K562 (cell line): ENCODE measurements around the gene TCAP. TPM values are rescaled to one million over a fixed set of nuclear protein-coding genes. Genes with fewer than 3 reads are reported as not detected.

Experiments used
- BHLHE40 ChIP-seq: IDR thresholded peaks from 2 replicates; pipeline ENCODE4 v1.6.1; 2011; ENCODE audit warnings: low read length, improper control_type of control experiment
- ELF4 ChIP-seq: fragments of 450-650 bp; formaldehyde crosslinking; IDR thresholded peaks from 2 replicates; pipeline ENCODE4 v1.4.0; 2022; ENCODE audit warnings: missing genetic modification characterization
- JUNB ChIP-seq: fragments of 450-650 bp; formaldehyde crosslinking; conservative IDR thresholded peaks from 2 replicates; pipeline ENCODE4 v1.4.0; 2020; ENCODE audit warnings: mild to moderate bottlenecking
- MTA3 ChIP-seq: fragments of 450-650 bp; formaldehyde crosslinking; IDR thresholded peaks from 2 replicates; pipeline ENCODE4 v1.6.1; 2017; ENCODE audit warnings: mild to moderate bottlenecking, borderline replicate concordance
- NR2C2 ChIP-seq, 2 experiments: fragments of 200-800 bp in 1 of 2; sonication (Bioruptor generic) in 1 of 2; sonication (generic) in 1 of 2; formaldehyde crosslinking in 1 of 2; IDR thresholded peaks; 2 replicates each; pipeline versions ENCODE4 v1.6.1 to v1.8.0; 2016 to 2022; ENCODE audit warnings: mild to moderate bottlenecking in 1 of 2, missing compliant biosample characterization in 1 of 2, missing genetic modification characterization in 1 of 2, missing genetic modification reagents in 1 of 2
- POLR2G ChIP-seq: fragments of 200-400 bp; formaldehyde crosslinking; IDR thresholded peaks from 2 replicates; pipeline ENCODE4 v1.6.1; 2017; ENCODE audit warnings: low read depth, mild to moderate bottlenecking, antibody characterized with exemption, low read length, moderate library complexity
- TCFL5 ChIP-seq: fragments of 250-450 bp; sonication (Bioruptor Pico); conservative IDR thresholded peaks from 2 replicates; pipeline ENCODE4 v1.6.1; 2021; ENCODE audit warnings: mild to moderate bottlenecking, moderate library complexity, matching md5 sums
- ZNF551 ChIP-seq: fragments of 250-450 bp; sonication (Bioruptor Pico); IDR thresholded peaks from 2 replicates; pipeline ENCODE4 v1.5.0; 2021; ENCODE audit warnings: mild to moderate bottlenecking, moderate library complexity
- polyA plus RNA-seq, 8 experiments: library from polyadenylated mRNA; depleted of rRNA in 4 of 8; stranded (reverse) in 5 of 8; unstranded in 3 of 8; fragments of >200 nt; fragmentation: Nextera tagmentation in 2 of 8; fragmentation: Illumina TruSeq in 1 of 8; extraction: Ambion mirVana in 2 of 8; extraction: Trizol in 1 of 8; gene quantifications; 2 replicates each; pipeline versions ENCODE4 v1.2.1 to v1.2.3, GENCODE V29; 2011 to 2014; ENCODE audit warnings: inconsistent platforms in 1 of 8, missing spikeins in 1 of 8
- total RNA-seq, 7 experiments: library from RNA; depleted of rRNA in 6 of 7; stranded (reverse); fragments of >200 nt in 6 of 7; fragmentation: Illumina TruSeq in 2 of 7; extraction: Trizol in 2 of 7; gene quantifications; 2 replicates each; pipeline versions ENCODE4 v1.2.1 to v1.2.3, GENCODE V29; 2011 to 2021; ENCODE audit warnings: low replicate concordance in 1 of 7
- TF ChIP-seq, protein P1 (sequence below): fragments of 450-650 bp; IDR thresholded peaks from 2 replicates; pipeline ENCODE4 v1.6.1; 2016; ENCODE audit warnings: antibody characterized with exemption
- TF ChIP-seq, protein P2 (sequence below): sonication (generic); formaldehyde crosslinking; IDR thresholded peaks from 2 replicates; pipeline ENCODE4 v1.8.0; 2023; ENCODE audit warnings: mild to moderate bottlenecking, missing genetic modification reagents
- TF ChIP-seq, protein P3 (sequence below): fragments of 250-450 bp; sonication (Bioruptor Pico); IDR thresholded peaks from 2 replicates; pipeline ENCODE4 v1.8.0; 2021; ENCODE audit warnings: mild to moderate bottlenecking, moderate library complexity
- TF ChIP-seq, protein P4 (sequence below): fragments of 450-650 bp; IDR thresholded peaks from 2 replicates; pipeline ENCODE4 v1.6.1; 2016; ENCODE audit warnings: low read depth

Gene TCAP
- total and polyA plus RNA-seq, 9 of the 15 experiments (the other 6 are each of a cell fraction or from before 2014, with no cell fraction given): 0.33 to 1.4 (median 0.82) TPM; not detected in 2

DNA sequence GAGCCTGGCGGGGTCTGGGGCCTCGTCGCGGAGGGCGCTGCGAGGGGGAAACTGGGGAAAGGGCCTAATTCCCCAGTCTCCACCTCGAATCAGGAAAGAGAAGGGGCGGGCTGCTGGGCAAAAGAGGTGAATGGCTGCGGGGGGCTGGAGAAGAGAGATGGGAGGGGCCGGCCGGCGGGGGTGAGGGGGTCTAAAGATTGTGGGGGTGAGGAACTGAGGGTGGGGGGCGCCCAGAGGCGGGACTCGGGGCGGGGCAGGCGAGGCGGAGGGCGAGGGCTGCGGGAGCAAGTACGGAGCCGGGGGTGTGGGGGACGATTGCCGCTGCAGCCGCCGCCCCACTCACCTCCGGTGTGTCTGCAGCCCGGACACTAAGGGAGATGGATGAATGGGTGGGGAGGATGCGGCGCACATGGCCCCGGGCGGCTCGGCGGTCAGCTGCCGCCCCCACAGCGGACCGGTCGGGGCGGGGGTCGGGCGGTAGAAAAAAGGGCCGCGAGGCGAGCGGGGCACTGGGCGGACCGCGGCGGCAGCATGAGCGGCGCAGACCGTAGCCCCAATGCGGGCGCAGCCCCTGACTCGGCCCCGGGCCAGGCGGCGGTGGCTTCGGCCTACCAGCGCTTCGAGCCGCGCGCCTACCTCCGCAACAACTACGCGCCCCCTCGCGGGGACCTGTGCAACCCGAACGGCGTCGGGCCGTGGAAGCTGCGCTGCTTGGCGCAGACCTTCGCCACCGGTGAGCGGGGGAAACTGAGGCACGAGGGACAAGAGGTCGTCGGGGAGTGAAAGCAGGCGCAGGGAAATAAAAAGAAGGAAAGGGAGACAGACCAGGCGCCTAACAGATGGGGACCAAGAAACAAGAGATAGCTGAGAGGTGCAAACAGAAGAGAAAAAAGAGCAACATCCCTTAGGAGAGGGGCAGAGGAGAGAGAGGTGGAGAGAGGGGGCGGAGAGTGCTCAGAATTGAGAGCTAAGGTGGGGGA lies 3.1 kb downstream of the TCAP start, which contains the start of gene PNMT (continued):
- TF ChIP-seq, protein P1, sequence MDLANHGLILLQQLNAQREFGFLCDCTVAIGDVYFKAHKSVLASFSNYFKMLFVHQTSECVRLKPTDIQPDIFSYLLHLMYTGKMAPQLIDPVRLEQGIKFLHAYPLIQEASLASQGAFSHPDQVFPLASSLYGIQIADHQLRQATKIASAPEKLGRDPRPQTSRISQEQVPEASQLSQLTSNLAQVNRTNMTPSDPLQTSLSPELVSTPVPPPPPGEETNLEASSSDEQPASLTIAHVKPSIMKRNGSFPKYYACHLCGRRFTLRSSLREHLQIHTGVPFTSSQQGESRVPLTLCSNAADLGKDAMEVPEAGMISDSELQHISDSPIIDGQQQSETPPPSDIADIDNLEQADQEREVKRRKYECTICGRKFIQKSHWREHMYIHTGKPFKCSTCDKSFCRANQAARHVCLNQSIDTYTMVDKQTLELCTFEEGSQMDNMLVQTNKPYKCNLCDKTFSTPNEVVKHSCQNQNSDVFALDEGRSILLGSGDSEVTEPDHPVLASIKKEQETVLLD: peak; percentile 77; the same call in 1 of the 2 replicates
- TF ChIP-seq, protein P2, sequence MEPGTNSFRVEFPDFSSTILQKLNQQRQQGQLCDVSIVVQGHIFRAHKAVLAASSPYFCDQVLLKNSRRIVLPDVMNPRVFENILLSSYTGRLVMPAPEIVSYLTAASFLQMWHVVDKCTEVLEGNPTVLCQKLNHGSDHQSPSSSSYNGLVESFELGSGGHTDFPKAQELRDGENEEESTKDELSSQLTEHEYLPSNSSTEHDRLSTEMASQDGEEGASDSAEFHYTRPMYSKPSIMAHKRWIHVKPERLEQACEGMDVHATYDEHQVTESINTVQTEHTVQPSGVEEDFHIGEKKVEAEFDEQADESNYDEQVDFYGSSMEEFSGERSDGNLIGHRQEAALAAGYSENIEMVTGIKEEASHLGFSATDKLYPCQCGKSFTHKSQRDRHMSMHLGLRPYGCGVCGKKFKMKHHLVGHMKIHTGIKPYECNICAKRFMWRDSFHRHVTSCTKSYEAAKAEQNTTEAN (CRISPR knock-in tag): no peak
- no peak for TF ChIP-seq JUNB
- TF ChIP-seq, protein P3, sequence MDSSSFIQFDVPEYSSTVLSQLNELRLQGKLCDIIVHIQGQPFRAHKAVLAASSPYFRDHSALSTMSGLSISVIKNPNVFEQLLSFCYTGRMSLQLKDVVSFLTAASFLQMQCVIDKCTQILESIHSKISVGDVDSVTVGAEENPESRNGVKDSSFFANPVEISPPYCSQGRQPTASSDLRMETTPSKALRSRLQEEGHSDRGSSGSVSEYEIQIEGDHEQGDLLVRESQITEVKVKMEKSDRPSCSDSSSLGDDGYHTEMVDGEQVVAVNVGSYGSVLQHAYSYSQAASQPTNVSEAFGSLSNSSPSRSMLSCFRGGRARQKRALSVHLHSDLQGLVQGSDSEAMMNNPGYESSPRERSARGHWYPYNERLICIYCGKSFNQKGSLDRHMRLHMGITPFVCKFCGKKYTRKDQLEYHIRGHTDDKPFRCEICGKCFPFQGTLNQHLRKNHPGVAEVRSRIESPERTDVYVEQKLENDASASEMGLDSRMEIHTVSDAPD (CRISPR knock-in tag): 0 out of 2 replicates have a peak, but pooled peaks have one; percentile 4
- TF ChIP-seq POLR2G: peak; percentile 88
- no peak for TF ChIP-seq ZNF551 (CRISPR knock-in tag)
- TF ChIP-seq MTA3: peak; percentile 82; the same call in 1 of the 2 replicates
- peak; percentile 73 for TF ChIP-seq NR2C2 (CRISPR knock-in tag; IDR thresholded peaks at IDR 0.05)
- peak; percentile 80 for TF ChIP-seq NR2C2 (tag; IDR thresholded peaks at IDR 0.05)
- TF ChIP-seq, protein P4, sequence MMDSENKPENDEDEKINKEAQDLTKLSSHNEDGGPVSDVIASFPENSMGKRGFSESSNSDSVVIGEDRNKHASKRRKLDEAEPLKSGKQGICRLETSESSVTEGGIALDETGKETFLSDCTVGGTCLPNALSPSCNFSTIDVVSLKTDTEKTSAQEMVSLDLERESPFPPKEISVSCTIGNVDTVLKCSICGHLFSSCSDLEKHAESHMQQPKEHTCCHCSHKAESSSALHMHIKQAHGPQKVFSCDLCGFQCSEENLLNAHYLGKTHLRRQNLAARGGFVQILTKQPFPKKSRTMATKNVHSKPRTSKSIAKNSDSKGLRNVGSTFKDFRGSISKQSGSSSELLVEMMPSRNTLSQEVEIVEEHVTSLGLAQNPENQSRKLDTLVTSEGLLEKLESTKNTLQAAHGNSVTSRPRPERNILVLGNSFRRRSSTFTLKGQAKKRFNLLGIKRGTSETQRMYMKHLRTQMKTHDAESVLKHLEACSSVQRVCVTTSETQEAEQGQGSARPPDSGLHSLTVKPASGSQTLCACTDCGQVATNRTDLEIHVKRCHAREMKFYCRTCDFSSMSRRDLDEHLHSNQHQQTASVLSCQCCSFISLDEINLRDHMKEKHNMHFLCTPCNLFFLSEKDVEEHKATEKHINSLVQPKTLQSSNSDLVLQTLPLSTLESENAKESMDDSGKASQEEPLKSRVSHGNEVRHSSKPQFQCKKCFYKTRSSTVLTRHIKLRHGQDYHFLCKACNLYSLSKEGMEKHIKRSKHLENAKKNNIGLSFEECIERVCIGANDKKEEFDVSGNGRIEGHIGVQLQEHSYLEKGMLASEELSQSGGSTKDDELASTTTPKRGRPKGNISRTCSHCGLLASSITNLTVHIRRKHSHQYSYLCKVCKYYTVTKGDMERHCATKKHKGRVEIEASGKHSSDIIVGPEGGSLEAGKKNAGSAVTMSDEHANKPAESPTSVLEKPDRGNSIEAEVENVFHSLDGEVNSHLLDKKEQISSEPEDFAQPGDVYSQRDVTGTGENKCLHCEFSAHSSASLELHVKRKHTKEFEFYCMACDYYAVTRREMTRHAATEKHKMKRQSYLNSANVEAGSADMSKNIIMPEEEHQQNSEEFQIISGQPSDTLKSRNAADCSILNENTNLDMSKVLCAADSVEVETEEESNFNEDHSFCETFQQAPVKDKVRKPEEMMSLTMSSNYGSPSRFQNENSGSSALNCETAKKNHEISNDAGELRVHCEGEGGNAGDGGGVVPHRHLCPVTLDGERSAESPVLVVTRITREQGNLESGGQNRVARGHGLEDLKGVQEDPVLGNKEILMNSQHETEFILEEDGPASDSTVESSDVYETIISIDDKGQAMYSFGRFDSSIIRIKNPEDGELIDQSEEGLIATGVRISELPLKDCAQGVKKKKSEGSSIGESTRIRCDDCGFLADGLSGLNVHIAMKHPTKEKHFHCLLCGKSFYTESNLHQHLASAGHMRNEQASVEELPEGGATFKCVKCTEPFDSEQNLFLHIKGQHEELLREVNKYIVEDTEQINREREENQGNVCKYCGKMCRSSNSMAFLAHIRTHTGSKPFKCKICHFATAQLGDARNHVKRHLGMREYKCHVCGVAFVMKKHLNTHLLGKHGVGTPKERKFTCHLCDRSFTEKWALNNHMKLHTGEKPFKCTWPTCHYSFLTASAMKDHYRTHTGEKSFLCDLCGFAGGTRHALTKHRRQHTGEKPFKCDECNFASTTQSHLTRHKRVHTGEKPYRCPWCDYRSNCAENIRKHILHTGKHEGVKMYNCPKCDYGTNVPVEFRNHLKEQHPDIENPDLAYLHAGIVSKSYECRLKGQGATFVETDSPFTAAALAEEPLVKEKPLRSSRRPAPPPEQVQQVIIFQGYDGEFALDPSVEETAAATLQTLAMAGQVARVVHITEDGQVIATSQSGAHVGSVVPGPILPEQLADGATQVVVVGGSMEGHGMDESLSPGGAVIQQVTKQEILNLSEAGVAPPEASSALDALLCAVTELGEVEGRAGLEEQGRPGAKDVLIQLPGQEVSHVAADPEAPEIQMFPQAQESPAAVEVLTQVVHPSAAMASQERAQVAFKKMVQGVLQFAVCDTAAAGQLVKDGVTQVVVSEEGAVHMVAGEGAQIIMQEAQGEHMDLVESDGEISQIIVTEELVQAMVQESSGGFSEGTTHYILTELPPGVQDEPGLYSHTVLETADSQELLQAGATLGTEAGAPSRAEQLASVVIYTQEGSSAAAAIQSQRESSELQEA: no peak
- TF ChIP-seq ELF4: peak; percentile 36; the same call in 1 of the 2 replicates
- no peak; the same call in 1 of the 2 replicates for TF ChIP-seq BHLHE40
- TF ChIP-seq TCFL5: no peak
